GM12878 (cell line): ENCODE data around the gene TRIM3. TPM values are rescaled to one million over a fixed set of nuclear protein-coding genes. Genes with fewer than 3 reads are reported as not detected.

ENCODE experiments used
- ATAC-seq: fragments of 200-7000 bp; cut with Tn5 transposase; 3 replicates; pipeline ENCODE4 v1.9.1; 2020; ENCODE audit warnings: mild to moderate bottlenecking, moderate library complexity
- BruUV-seq: library from RNA; stranded (reverse); fragments of 400-500 nt; replicated peaks from 2 replicates; lab custom pipeline; 2021; lab: Mats Ljungman, UMichigan
- CTCF ChIA-PET: fragments of 300-600 bp; sonication (Branson Sonifier 250); formaldehyde crosslinking; extraction: SDS; loops from one replicate; lab custom pipeline; 2021; ENCODE audit warnings: inconsistent platforms; lab: Yijun Ruan, JAX
- POLR2A ChIA-PET: fragments of 350-600 bp; formaldehyde crosslinking; extraction: SDS; loops from one replicate; lab custom pipeline; 2021; ENCODE audit warnings: inconsistent platforms; lab: Charles Lee
- RAD21 ChIA-PET: fragments of 300-600 bp; sonication (Branson Sonifier 250); formaldehyde crosslinking; loops from one replicate; lab custom pipeline; 2023; ENCODE audit warnings: antibody characterized with exemption; ENCODE audit not compliant: unreplicated experiment; lab: Charles Lee
- SMC1A ChIA-PET: fragments of 300-600 bp; sonication (Branson Sonifier 250); formaldehyde crosslinking; loops from one replicate; lab custom pipeline; 2023; ENCODE audit not compliant: unreplicated experiment, uncharacterized antibody; lab: Charles Lee
- DNase-seq: peaks from one replicate; pipeline ENCODE4 v3.0.0-alpha.2; 2011; ENCODE audit warnings: low read depth, low spot score
- FAIRE-seq: peaks from 3 replicates; lab custom pipeline; 2011; peaks lifted over from hg19 to GRCh38; lab: Jason Lieb, UNC
- H2AFZ ChIP-seq: 2 replicates; pipeline ENCODE4 v1.6.0; 2011; ENCODE audit warnings: low read depth, low read length, control low read depth; ENCODE audit not compliant: control insufficient read depth
- H3K27ac ChIP-seq: 2 replicates; pipeline ENCODE4 v1.5.1; 2011; ENCODE audit warnings: control low read depth; ENCODE audit not compliant: control insufficient read depth, insufficient read depth
- H3K27me3 ChIP-seq, 2 experiments: replicated peaks in 1 of 2; 2 replicates each; pipeline versions ENCODE4 v1.6.0 to v1.6.1; 2011; ENCODE audit warnings: low read length in 1 of 2; ENCODE audit not compliant: control insufficient read depth in 2 of 2, insufficient read depth in 2 of 2
- H3K36me3 ChIP-seq, 2 experiments: 2 replicates each; pipeline ENCODE4 v1.5.1; 2011; ENCODE audit warnings: low read length in 1 of 2; ENCODE audit not compliant: control insufficient read depth in 2 of 2, insufficient read depth in 2 of 2
- H3K4me1 ChIP-seq: 2 replicates; pipeline ENCODE4 v1.6.1; 2011; ENCODE audit warnings: mild to moderate bottlenecking, low read length, moderate library complexity, mixed read lengths; ENCODE audit not compliant: control insufficient read depth, insufficient read depth
- H3K4me2 ChIP-seq: 2 replicates; pipeline ENCODE4 v1.6.0; 2011; ENCODE audit warnings: control low read depth; ENCODE audit not compliant: control insufficient read depth, insufficient read depth
- H3K4me3 ChIP-seq: fragments of 200-600 bp; sonication (generic); 2 replicates; pipeline ENCODE4 v1.5.1; 2016
- H3K79me2 ChIP-seq: 2 replicates; pipeline ENCODE4 v1.6.0; 2011; ENCODE audit warnings: low read length; ENCODE audit not compliant: control insufficient read depth, insufficient read depth
- H3K9ac ChIP-seq: 2 replicates; pipeline ENCODE4 v1.8.0; 2011; ENCODE audit warnings: low read length, control low read depth, mixed read lengths; ENCODE audit not compliant: control insufficient read depth, insufficient read depth
- H3K9me3 ChIP-seq: replicated peaks from 3 replicates; pipeline ENCODE4 v1.5.1; 2011; ENCODE audit warnings: mild to moderate bottlenecking, low read length; ENCODE audit not compliant: control insufficient read depth, insufficient read depth
- H4K20me1 ChIP-seq: 2 replicates; pipeline ENCODE4 v1.6.0; 2011; ENCODE audit not compliant: control insufficient read depth, insufficient read depth
- BRCA1 ChIP-seq: IDR thresholded peaks from 2 replicates; pipeline ENCODE4 v1.6.1; 2011; ENCODE audit warnings: low read depth, low read length, improper control_type of control experiment
- ESRRA ChIP-seq: IDR thresholded peaks from 2 replicates; pipeline ENCODE4 v1.6.1; 2012; ENCODE audit warnings: mild to moderate bottlenecking, low read length, improper control_type of control experiment
- MEF2B ChIP-seq: fragments of 450-650 bp; IDR thresholded peaks from 2 replicates; pipeline ENCODE4 v1.6.1; 2018; ENCODE audit warnings: mild to moderate bottlenecking, moderate library complexity; ENCODE audit not compliant: partially characterized antibody, poor library complexity, severe bottlenecking
- POLR2A ChIP-seq: IDR thresholded peaks from 2 replicates; pipeline ENCODE4 v1.6.1; 2011; ENCODE audit warnings: low read depth, mild to moderate bottlenecking, low read length
- RB1 ChIP-seq: fragments of 450-650 bp; formaldehyde crosslinking; IDR thresholded peaks from 2 replicates; pipeline ENCODE4 v1.6.1; 2017; ENCODE audit warnings: mild to moderate bottlenecking, borderline replicate concordance
- RBBP5 ChIP-seq: fragments of 200-600 bp; sonication (generic); conservative IDR thresholded peaks from 2 replicates; pipeline ENCODE4 v1.6.1; 2016
- RUNX3 ChIP-seq: IDR thresholded peaks from 2 replicates; pipeline ENCODE4 v1.6.1; 2012; ENCODE audit warnings: low read length, inconsistent platforms
- ZBED1 ChIP-seq: IDR thresholded peaks from 2 replicates; pipeline ENCODE4 v1.6.1; 2016; ENCODE audit warnings: borderline replicate concordance
- ZSCAN29 ChIP-seq: fragments of 450-650 bp; IDR thresholded peaks from 2 replicates; pipeline ENCODE4 v1.6.1; 2017; ENCODE audit warnings: mild to moderate bottlenecking, moderate library complexity
- WGBS: methylation state at CpG from one replicate; pipeline ENCODE4 v1.1.6; 2016; ENCODE audit warnings: low lambda C conversion rate; ENCODE audit not compliant: insufficient replicate concordance, insufficient coverage; ENCODE audit errors: missing lambda C conversion rate; 5-methylcytosine and 5-hydroxymethylcytosine counted together
- in situ Hi-C: fragments of 300-500 bp; cut with MboI; formaldehyde crosslinking; loops from 9 replicates; pipeline ENCODE4 v1.14.3; 2018; ENCODE audit warnings: mixed read lengths
- intact Hi-C: fragments of 100-400 bp; cut with micrococcal nuclease; formaldehyde crosslinking; loops from one replicate; pipeline ENCODE4 v1.14.2; 2022; ENCODE audit not compliant: unreplicated experiment
- polyA plus RNA-seq, 11 experiments: library from polyadenylated mRNA; depleted of rRNA in 4 of 11; unstranded in 6 of 11; stranded (reverse) in 5 of 11; fragments of >200 nt; fragmentation: Nextera tagmentation in 4 of 11; fragmentation: Illumina TruSeq in 1 of 11; extraction: Ambion mirVana in 4 of 11; extraction: Trizol in 1 of 11; gene quantifications; 1 replicate in 1 of 11; 2 replicates in 10 of 11; pipeline versions ENCODE4 v1.2.1 to v1.2.3, GENCODE V29; 2011 to 2016; ENCODE audit warnings: inconsistent platforms in 2 of 11, missing spikeins in 2 of 11, low read depth in 1 of 11
- total RNA-seq, 4 experiments: library from RNA; depleted of rRNA in 3 of 4; stranded (reverse); fragments of >200 nt in 3 of 4; fragmentation: Illumina TruSeq in 1 of 4; extraction: Trizol in 1 of 4; gene quantifications; 2 replicates each; pipeline versions ENCODE4 v1.2.1 to v1.2.3, GENCODE V29; 2013 to 2021
- TF ChIP-seq, protein P1 (sequence below): fragments of 450-650 bp; formaldehyde crosslinking; IDR thresholded peaks from 2 replicates; pipeline ENCODE4 v1.4.0; 2022; ENCODE audit warnings: mild to moderate bottlenecking, moderate library complexity
- TF ChIP-seq, protein P2 (sequence below), 3 experiments: IDR thresholded peaks in 2 of 3; conservative IDR thresholded peaks in 1 of 3; 2 replicates each; pipeline ENCODE4 v1.5.1; 2011; ENCODE audit warnings: low read depth in 3 of 3, low read length in 3 of 3, mild to moderate bottlenecking in 3 of 3, control low read depth in 2 of 3, moderate library complexity in 2 of 3, inconsistent platforms in 1 of 3, mixed read lengths in 1 of 3; ENCODE audit not compliant: control insufficient read depth in 2 of 3, insufficient read depth in 1 of 3; ENCODE audit errors: extremely low read depth in 1 of 3
- TF ChIP-seq, protein P3 (sequence below): IDR thresholded peaks from 2 replicates; pipeline ENCODE4 v1.6.1; 2012; ENCODE audit warnings: mild to moderate bottlenecking, low read depth, low read length
- TF ChIP-seq, protein P4 (sequence below): fragments of 450-650 bp; IDR thresholded peaks from 2 replicates; pipeline ENCODE4 v1.6.1; 2016; ENCODE audit warnings: mild to moderate bottlenecking

The TRIM3 gene
- total and polyA plus RNA-seq, 10 of the 15 experiments (the other 5 are each of a cell fraction or from before 2014, with no cell fraction given) = 0.34 to 11.8 (median 4.8) TPM

DNA sequence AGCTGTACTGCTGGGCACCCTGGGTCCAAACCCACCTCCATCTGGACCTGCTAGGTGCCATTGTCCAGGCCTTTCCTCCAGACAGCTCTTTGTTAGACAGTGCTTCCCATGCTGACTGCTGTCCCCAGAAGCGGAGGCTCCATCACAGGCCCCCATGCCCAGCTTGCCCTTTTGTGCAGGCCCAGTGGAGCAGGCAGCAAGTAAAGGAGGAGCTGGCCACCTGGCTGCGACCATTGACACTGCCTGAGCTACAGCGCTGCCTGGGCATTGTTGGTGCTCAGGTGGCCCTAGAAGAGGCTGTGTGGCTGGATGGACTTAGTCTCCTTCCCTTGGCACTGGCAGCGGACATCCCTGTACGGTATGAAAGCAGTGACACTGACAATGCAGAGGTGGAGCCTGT, 24.8 kb upstream of the TRIM3 start (continued):
- TF ChIP-seq, protein P1, sequence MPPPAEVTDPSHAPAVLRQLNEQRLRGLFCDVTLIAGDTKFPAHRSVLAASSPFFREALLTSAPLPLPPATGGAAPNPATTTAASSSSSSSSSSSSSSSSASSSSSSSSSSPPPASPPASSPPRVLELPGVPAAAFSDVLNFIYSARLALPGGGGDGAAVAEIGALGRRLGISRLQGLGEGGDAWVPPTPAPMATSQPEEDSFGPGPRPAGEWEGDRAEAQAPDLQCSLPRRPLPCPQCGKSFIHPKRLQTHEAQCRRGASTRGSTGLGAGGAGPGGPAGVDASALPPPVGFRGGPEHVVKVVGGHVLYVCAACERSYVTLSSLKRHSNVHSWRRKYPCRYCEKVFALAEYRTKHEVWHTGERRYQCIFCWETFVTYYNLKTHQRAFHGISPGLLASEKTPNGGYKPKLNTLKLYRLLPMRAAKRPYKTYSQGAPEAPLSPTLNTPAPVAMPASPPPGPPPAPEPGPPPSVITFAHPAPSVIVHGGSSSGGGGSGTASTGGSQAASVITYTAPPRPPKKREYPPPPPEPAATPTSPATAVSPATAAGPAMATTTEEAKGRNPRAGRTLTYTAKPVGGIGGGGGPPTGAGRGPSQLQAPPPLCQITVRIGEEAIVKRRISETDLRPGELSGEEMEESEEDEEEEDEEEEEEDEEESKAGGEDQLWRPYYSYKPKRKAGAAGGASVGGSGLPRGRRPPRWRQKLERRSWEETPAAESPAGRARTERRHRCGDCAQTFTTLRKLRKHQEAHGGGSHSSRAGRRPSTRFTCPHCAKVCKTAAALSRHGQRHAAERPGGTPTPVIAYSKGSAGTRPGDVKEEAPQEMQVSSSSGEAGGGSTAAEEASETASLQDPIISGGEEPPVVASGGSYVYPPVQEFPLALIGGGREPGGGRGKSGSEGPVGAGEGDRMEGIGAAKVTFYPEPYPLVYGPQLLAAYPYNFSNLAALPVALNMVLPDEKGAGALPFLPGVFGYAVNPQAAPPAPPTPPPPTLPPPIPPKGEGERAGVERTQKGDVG (CRISPR knock-in tag) = no peak

DNA sequence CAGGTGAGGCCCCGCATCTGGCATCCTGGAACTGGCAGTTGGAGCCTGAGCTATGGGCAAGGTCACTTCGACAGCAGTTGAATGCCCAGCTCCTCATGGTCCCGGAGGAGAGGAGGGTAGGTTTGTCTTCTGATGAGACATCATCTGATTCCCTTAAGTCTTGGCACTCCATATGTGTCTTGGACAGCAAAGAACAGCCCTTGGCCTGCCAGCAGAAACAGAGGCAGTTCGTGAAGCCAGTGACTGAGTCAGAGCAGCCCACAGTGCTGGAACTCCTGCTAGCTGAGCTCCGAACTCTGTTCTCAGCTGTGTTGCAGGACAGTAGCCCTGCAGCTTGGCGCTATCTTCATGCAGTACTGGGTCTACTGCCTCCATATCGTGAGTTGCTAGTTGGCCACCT, 24.4 kb upstream of the TRIM3 start:
- Histone ChIP-seq H2AFZ (no peak overlapping the region), H3K27me3 (no peaks in the 10 kb centered on the region), H3K9ac (no peak overlapping the region), H3K4me1 (no peaks in the 10 kb centered on the region), H3K4me3 (no peak overlapping the region), H3K4me2 (no peak overlapping the region), H3K9me3 (no peaks in the 10 kb centered on the region), H3K36me3 (peaks cover 0 to 17% of the 10 kb centered on the region in 2 experiments; a peak in 2 of 4 replicates), H3K27ac (no peak overlapping the region), H4K20me1 (no peaks in the 10 kb centered on the region), H3K79me2 (no peaks in the 10 kb centered on the region)
- ChIA-PET RAD21 (interaction anchor here (1.3 to 2.4 kb wide), 2 partner anchors 17 to 119 kb away, joined by 4 to 10 read pairs; partner anchors contain the start of genes ARFIP2 and TIMM10B), CTCF (interaction anchor here (1.1 to 4.7 kb wide), 3 partner anchors 9 to 119 kb away, joined by 3 to 20 read pairs (median 9); no protein-coding TSS in a partner anchor), POLR2A (interaction anchor here (0.5 to 2.0 kb wide), 3 partner anchors 12 to 37 kb away, joined by 3 to 9 read pairs (median 5); partner anchors contain the start of genes ARFIP2 and TIMM10B), SMC1A (interaction anchor here (0.8 to 1.6 kb wide), 2 partner anchors 9 to 119 kb away, joined by 3 to 4 read pairs; no protein-coding TSS in a partner anchor)
- no TSS peak for BruUV-seq
- DNase-seq (no peak), ATAC-seq (no peak), FAIRE-seq (no peak)
- 81% methylated on average over 7 of the region's 7 CpGs for WGBS
- in situ Hi-C loops (no loop called here), intact Hi-C loops (no loop called here)
- TF ChIP-seq BRCA1 (no peak), RBBP5 (no peak), MEF2B (no peak), RUNX3 (no peak), RB1 (no peak), ESRRA (no peak), ZBED1 (no peak), ZSCAN29 (no peak), POLR2A (no peak)
- TF ChIP-seq, protein P2, sequence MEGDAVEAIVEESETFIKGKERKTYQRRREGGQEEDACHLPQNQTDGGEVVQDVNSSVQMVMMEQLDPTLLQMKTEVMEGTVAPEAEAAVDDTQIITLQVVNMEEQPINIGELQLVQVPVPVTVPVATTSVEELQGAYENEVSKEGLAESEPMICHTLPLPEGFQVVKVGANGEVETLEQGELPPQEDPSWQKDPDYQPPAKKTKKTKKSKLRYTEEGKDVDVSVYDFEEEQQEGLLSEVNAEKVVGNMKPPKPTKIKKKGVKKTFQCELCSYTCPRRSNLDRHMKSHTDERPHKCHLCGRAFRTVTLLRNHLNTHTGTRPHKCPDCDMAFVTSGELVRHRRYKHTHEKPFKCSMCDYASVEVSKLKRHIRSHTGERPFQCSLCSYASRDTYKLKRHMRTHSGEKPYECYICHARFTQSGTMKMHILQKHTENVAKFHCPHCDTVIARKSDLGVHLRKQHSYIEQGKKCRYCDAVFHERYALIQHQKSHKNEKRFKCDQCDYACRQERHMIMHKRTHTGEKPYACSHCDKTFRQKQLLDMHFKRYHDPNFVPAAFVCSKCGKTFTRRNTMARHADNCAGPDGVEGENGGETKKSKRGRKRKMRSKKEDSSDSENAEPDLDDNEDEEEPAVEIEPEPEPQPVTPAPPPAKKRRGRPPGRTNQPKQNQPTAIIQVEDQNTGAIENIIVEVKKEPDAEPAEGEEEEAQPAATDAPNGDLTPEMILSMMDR (IDR thresholded peaks at IDR 0.05 in 2 of 3, conservative IDR thresholded peaks at IDR 0.05 in 1 of 3; ENCODE audit: control insufficient read depth in 2 of 3, extremely low read depth in 1 of 3, insufficient read depth in 1 of 3, low read depth in 3 of 3, low read length in 3 of 3) = no peak
- TF ChIP-seq, protein P3, sequence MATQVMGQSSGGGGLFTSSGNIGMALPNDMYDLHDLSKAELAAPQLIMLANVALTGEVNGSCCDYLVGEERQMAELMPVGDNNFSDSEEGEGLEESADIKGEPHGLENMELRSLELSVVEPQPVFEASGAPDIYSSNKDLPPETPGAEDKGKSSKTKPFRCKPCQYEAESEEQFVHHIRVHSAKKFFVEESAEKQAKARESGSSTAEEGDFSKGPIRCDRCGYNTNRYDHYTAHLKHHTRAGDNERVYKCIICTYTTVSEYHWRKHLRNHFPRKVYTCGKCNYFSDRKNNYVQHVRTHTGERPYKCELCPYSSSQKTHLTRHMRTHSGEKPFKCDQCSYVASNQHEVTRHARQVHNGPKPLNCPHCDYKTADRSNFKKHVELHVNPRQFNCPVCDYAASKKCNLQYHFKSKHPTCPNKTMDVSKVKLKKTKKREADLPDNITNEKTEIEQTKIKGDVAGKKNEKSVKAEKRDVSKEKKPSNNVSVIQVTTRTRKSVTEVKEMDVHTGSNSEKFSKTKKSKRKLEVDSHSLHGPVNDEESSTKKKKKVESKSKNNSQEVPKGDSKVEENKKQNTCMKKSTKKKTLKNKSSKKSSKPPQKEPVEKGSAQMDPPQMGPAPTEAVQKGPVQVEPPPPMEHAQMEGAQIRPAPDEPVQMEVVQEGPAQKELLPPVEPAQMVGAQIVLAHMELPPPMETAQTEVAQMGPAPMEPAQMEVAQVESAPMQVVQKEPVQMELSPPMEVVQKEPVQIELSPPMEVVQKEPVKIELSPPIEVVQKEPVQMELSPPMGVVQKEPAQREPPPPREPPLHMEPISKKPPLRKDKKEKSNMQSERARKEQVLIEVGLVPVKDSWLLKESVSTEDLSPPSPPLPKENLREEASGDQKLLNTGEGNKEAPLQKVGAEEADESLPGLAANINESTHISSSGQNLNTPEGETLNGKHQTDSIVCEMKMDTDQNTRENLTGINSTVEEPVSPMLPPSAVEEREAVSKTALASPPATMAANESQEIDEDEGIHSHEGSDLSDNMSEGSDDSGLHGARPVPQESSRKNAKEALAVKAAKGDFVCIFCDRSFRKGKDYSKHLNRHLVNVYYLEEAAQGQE = no peak
- TF ChIP-seq, protein P4, sequence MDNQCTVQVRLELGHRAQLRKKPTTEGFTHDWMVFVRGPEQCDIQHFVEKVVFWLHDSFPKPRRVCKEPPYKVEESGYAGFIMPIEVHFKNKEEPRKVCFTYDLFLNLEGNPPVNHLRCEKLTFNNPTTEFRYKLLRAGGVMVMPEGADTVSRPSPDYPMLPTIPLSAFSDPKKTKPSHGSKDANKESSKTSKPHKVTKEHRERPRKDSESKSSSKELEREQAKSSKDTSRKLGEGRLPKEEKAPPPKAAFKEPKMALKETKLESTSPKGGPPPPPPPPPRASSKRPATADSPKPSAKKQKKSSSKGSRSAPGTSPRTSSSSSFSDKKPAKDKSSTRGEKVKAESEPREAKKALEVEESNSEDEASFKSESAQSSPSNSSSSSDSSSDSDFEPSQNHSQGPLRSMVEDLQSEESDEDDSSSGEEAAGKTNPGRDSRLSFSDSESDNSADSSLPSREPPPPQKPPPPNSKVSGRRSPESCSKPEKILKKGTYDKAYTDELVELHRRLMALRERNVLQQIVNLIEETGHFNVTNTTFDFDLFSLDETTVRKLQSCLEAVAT = no peak
